Fibroblast of lung (primary cell): Measurements from ENCODE around the gene C9orf153.

Source experiments
- EZH2 ChIP-seq: IDR thresholded peaks from 2 replicates; pipeline ENCODE4 v1.5.1; 2012; ENCODE audit warnings: low read length, control low read depth, mild to moderate bottlenecking; ENCODE audit errors: missing control alignments
- TF ChIP-seq, protein P1 (sequence below), 2 donors: IDR thresholded peaks in 1 of 2; conservative IDR thresholded peaks in 1 of 2; 1 replicate in 1 of 2; 2 replicates in 1 of 2; pipeline ENCODE4 v1.5.1; 2011 to 2012; ENCODE audit warnings: low read length in 2 of 2, control low read depth in 1 of 2, inconsistent platforms in 1 of 2, low read depth in 1 of 2, mild to moderate bottlenecking in 1 of 2

DNA sequence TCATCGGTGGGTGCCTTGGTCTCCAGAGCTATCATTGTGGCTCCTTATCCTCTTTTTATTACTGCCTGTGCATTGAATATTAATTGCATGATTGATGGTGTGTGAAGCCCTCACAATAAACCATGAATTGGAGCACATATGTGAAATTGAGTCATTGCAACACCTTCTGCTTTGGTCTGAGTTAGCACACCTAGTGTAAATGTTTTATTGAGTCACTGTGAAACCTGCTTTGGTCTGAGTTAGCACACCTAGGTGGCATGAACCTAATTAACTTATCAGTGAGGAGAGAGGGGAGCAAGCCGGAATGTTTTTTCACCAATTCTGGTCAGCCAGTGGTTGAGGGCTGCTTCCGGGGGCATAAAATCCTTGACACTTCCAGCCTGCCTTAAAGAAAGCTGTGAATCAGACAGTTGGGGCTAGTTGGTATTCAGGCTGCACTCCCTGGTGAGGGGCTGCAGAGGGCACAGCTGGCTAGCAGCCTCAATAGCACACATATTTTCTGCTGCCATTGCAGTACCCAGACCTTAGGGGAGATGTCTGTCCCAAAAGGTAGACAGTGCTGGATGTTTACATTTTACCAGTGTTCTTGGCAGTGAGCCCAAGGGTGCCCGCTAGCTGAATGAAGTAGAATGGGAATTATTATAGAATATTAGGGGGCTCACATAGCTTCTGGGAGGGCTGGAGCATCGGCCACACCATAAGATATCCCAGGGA, 83.6 kb downstream of the C9orf153 start:
- no peak for TF ChIP-seq EZH2
- TF ChIP-seq, protein P1, sequence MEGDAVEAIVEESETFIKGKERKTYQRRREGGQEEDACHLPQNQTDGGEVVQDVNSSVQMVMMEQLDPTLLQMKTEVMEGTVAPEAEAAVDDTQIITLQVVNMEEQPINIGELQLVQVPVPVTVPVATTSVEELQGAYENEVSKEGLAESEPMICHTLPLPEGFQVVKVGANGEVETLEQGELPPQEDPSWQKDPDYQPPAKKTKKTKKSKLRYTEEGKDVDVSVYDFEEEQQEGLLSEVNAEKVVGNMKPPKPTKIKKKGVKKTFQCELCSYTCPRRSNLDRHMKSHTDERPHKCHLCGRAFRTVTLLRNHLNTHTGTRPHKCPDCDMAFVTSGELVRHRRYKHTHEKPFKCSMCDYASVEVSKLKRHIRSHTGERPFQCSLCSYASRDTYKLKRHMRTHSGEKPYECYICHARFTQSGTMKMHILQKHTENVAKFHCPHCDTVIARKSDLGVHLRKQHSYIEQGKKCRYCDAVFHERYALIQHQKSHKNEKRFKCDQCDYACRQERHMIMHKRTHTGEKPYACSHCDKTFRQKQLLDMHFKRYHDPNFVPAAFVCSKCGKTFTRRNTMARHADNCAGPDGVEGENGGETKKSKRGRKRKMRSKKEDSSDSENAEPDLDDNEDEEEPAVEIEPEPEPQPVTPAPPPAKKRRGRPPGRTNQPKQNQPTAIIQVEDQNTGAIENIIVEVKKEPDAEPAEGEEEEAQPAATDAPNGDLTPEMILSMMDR (conservative IDR thresholded peaks at IDR 0.05 in 1 of 2, IDR thresholded peaks at IDR 0.05 in 1 of 2; ENCODE audit: low read depth in 1 of 2, low read length in 2 of 2) = no peak
